WTC11 (cell line): ENCODE measurements around the gene C4BPA. TPM values are rescaled to one million over a fixed set of nuclear protein-coding genes. Genes with fewer than 3 reads are reported as not detected.

ENCODE experiments used
- ATAC-seq: fragments of 200-7000 bp; cut with Tn5 transposase; 2 replicates; pipeline ENCODE4 v1.10.0; 2021; ENCODE audit warnings: mild to moderate bottlenecking, moderate library complexity
- CTCF ChIA-PET: fragments of 300-600 bp; sonication (Branson Sonifier 250); formaldehyde crosslinking; loops from one replicate; lab custom pipeline; 2021; ENCODE audit warnings: antibody characterized with exemption; lab: Charles Lee
- POLR2A ChIA-PET: fragments of 350-600 bp; sonication (Branson Sonifier 250); formaldehyde crosslinking; loops from one replicate; lab custom pipeline; 2021; ENCODE audit warnings: antibody characterized with exemption; lab: Charles Lee
- DNase-seq: peaks from one replicate; pipeline ENCODE4 v3.0.0; 2021; ENCODE audit warnings: low spot score
- H3K27ac Mint-ChIP-seq: 2 replicates; pipeline ENCODE4 v1.8.0; 2021; ENCODE audit warnings: mixed read lengths
- H3K27me3 Mint-ChIP-seq: 2 replicates; pipeline ENCODE4 v1.8.0; 2021; ENCODE audit warnings: low read depth, mild to moderate bottlenecking, moderate library complexity, mixed read lengths
- H3K36me3 Mint-ChIP-seq: 2 replicates; pipeline ENCODE4 v1.8.0; 2021; ENCODE audit warnings: mixed read lengths
- H3K4me1 Mint-ChIP-seq: 2 replicates; pipeline ENCODE4 v1.8.0; 2022; ENCODE audit warnings: mixed read lengths
- H3K4me3 Mint-ChIP-seq: 2 replicates; pipeline ENCODE4 v1.8.0; 2021; ENCODE audit warnings: mild to moderate bottlenecking, moderate library complexity, mixed read lengths
- H3K9me3 Mint-ChIP-seq: 2 replicates; pipeline ENCODE4 v1.8.0; 2021; ENCODE audit warnings: mixed read lengths
- ATF2 ChIP-seq: sonication (generic); formaldehyde crosslinking; IDR thresholded peaks from 2 replicates; pipeline ENCODE4 v1.8.1; 2022; ENCODE audit warnings: low read depth, missing genetic modification reagents, borderline replicate concordance
- CBFB ChIP-seq: sonication (generic); formaldehyde crosslinking; IDR thresholded peaks from 2 replicates; pipeline ENCODE4 v1.8.1; 2022; ENCODE audit warnings: mild to moderate bottlenecking, low read depth, missing genetic modification reagents
- GABPB1 ChIP-seq: sonication (generic); formaldehyde crosslinking; IDR thresholded peaks from 2 replicates; pipeline ENCODE4 v1.8.1; 2023; ENCODE audit warnings: mild to moderate bottlenecking, missing genetic modification reagents
- GTF2I ChIP-seq: fragments of 250-450 bp; sonication (Bioruptor Pico); conservative IDR thresholded peaks from 2 replicates; pipeline ENCODE4 v1.4.0; 2021; ENCODE audit warnings: mild to moderate bottlenecking
- HMGA2 ChIP-seq: fragments of 250-450 bp; sonication (Bioruptor Pico); IDR thresholded peaks from 2 replicates; pipeline ENCODE4 v1.4.0; 2021; ENCODE audit warnings: mild to moderate bottlenecking, moderate library complexity
- JAZF1 ChIP-seq: fragments of 250-450 bp; sonication (Bioruptor Pico); IDR thresholded peaks from 2 replicates; pipeline ENCODE4 v1.9.0; 2021; ENCODE audit warnings: moderate library complexity, mild to moderate bottlenecking, inconsistent platforms
- MAX ChIP-seq: sonication (generic); formaldehyde crosslinking; IDR thresholded peaks from 2 replicates; pipeline ENCODE4 v1.8.0; 2022; ENCODE audit warnings: mild to moderate bottlenecking, missing genetic modification reagents
- MXD4 ChIP-seq: fragments of 250-450 bp; sonication (Bioruptor Pico); IDR thresholded peaks from 2 replicates; pipeline ENCODE4 v1.8.0; 2021; ENCODE audit warnings: mild to moderate bottlenecking, moderate library complexity, borderline replicate concordance
- NFYB ChIP-seq: sonication (generic); formaldehyde crosslinking; conservative IDR thresholded peaks from 2 replicates; pipeline ENCODE4 v1.8.0; 2022; ENCODE audit warnings: low read depth, missing genetic modification reagents
- NR2C2 ChIP-seq: sonication (generic); formaldehyde crosslinking; IDR thresholded peaks from 2 replicates; pipeline ENCODE4 v1.8.0; 2022; ENCODE audit warnings: mild to moderate bottlenecking, missing genetic modification reagents
- NR3C1 ChIP-seq: sonication (generic); formaldehyde crosslinking; conservative IDR thresholded peaks from 2 replicates; pipeline ENCODE4 v1.8.1; 2023; ENCODE audit warnings: low read depth, mild to moderate bottlenecking, missing genetic modification reagents
- RORB ChIP-seq: fragments of 250-450 bp; sonication (Bioruptor Pico); IDR thresholded peaks from 2 replicates; pipeline ENCODE4 v1.9.0; 2021; ENCODE audit warnings: mild to moderate bottlenecking
- SMAD3 ChIP-seq: sonication (generic); formaldehyde crosslinking; IDR thresholded peaks from 2 replicates; pipeline ENCODE4 v1.8.0; 2022; ENCODE audit warnings: missing genetic modification reagents, mild to moderate bottlenecking, borderline replicate concordance
- SP1 ChIP-seq: sonication (generic); formaldehyde crosslinking; conservative IDR thresholded peaks from 2 replicates; pipeline ENCODE4 v1.8.1; 2022; ENCODE audit warnings: missing genetic modification reagents
- ZBTB21 ChIP-seq: sonication (generic); formaldehyde crosslinking; IDR thresholded peaks from 2 replicates; pipeline ENCODE4 v1.8.1; 2023; ENCODE audit warnings: mild to moderate bottlenecking, missing genetic modification reagents, borderline replicate concordance
- ZNF121 ChIP-seq: sonication (generic); formaldehyde crosslinking; IDR thresholded peaks from 2 replicates; pipeline ENCODE4 v1.8.0; 2023; ENCODE audit warnings: missing genetic modification reagents
- ZNF232 ChIP-seq: sonication (generic); formaldehyde crosslinking; IDR thresholded peaks from 2 replicates; pipeline ENCODE4 v1.8.0; 2022; ENCODE audit warnings: mild to moderate bottlenecking, missing genetic modification reagents
- ZNF281 ChIP-seq: sonication (generic); formaldehyde crosslinking; IDR thresholded peaks from 2 replicates; pipeline ENCODE4 v1.8.0; 2023; ENCODE audit warnings: mild to moderate bottlenecking, missing genetic modification reagents
- ZNF423 ChIP-seq: fragments of 250-450 bp; sonication (Bioruptor Pico); IDR thresholded peaks from 2 replicates; pipeline ENCODE4 v2.1.2; 2022; ENCODE audit warnings: mild to moderate bottlenecking, moderate library complexity
- total RNA-seq: library from RNA; stranded (reverse); gene quantifications from 3 replicates; pipeline ENCODE4 v1.2.3, GENCODE V29; 2021
- TF ChIP-seq, protein P1 (sequence below): sonication (generic); formaldehyde crosslinking; IDR thresholded peaks from 2 replicates; pipeline ENCODE4 v1.8.1; 2022; ENCODE audit warnings: mild to moderate bottlenecking, missing genetic modification reagents, moderate library complexity, borderline replicate concordance
- TF ChIP-seq, protein P2 (sequence below): sonication (generic); formaldehyde crosslinking; IDR thresholded peaks from 2 replicates; pipeline ENCODE4 v1.8.1; 2023; ENCODE audit warnings: mild to moderate bottlenecking, missing genetic modification reagents
- TF ChIP-seq, protein P3 (sequence below): sonication (generic); formaldehyde crosslinking; IDR thresholded peaks from 2 replicates; pipeline ENCODE4 v1.8.0; 2022; ENCODE audit warnings: mild to moderate bottlenecking, missing genetic modification reagents

C4BPA gene
- total RNA-seq, 1 experiment from 2014 or later, result 0.39 TPM

DNA sequence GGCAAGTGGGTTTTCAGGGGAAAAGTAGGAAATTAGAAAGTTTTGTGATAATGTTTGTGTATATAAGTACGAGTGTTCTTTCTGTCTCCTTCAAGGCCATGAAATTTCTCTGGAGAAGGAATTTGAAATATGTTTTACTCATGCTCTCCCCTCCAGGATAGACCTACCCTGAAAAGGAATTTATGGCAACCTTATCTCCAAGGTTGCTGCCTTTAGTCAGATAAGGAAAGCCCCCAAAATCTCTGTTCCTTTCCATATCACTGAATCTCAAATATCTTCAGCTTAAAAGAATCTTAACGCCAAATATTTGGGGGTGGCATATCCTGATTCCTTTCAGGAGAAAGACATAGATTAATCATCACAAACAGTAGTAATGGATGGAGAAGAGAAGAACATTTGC, 15.9 kb upstream of the C4BPA start:
- no peaks in the 10 kb centered on the region for H3K9me3 Mint-ChIP-seq
- DNase-seq (no peak), ATAC-seq (no peak)
- ChIA-PET CTCF (no interaction called here), POLR2A (no interaction called here)
- H3K4me3 Mint-ChIP-seq, result no peak overlapping the region
- H3K36me3 Mint-ChIP-seq, result no peaks in the 10 kb centered on the region
- no peak overlapping the region for H3K27ac Mint-ChIP-seq
- H3K27me3 Mint-ChIP-seq, result no peaks in the 10 kb centered on the region
- H3K4me1 Mint-ChIP-seq, result peaks cover 18% of the 10 kb centered on the region
- TF ChIP-seq MAX (CRISPR knock-in tag), result no peak
- no peak for TF ChIP-seq GTF2I (CRISPR knock-in tag)
- TF ChIP-seq, protein P1, sequence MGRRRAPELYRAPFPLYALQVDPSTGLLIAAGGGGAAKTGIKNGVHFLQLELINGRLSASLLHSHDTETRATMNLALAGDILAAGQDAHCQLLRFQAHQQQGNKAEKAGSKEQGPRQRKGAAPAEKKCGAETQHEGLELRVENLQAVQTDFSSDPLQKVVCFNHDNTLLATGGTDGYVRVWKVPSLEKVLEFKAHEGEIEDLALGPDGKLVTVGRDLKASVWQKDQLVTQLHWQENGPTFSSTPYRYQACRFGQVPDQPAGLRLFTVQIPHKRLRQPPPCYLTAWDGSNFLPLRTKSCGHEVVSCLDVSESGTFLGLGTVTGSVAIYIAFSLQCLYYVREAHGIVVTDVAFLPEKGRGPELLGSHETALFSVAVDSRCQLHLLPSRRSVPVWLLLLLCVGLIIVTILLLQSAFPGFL, result no peak
- no peak for TF ChIP-seq NR2C2 (CRISPR knock-in tag)
- TF ChIP-seq JAZF1 (CRISPR knock-in tag), result no peak
- TF ChIP-seq, protein P2, sequence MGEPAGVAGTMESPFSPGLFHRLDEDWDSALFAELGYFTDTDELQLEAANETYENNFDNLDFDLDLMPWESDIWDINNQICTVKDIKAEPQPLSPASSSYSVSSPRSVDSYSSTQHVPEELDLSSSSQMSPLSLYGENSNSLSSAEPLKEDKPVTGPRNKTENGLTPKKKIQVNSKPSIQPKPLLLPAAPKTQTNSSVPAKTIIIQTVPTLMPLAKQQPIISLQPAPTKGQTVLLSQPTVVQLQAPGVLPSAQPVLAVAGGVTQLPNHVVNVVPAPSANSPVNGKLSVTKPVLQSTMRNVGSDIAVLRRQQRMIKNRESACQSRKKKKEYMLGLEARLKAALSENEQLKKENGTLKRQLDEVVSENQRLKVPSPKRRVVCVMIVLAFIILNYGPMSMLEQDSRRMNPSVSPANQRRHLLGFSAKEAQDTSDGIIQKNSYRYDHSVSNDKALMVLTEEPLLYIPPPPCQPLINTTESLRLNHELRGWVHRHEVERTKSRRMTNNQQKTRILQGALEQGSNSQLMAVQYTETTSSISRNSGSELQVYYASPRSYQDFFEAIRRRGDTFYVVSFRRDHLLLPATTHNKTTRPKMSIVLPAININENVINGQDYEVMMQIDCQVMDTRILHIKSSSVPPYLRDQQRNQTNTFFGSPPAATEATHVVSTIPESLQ (CRISPR knock-in tag), result no peak
- TF ChIP-seq NR3C1, result no peak
- no peak for TF ChIP-seq ZBTB21 (CRISPR knock-in tag)
- no peak for TF ChIP-seq SMAD3 (CRISPR knock-in tag)
- no peak for TF ChIP-seq ZNF281 (CRISPR knock-in tag)
- no peak for TF ChIP-seq HMGA2
- TF ChIP-seq, protein P3, sequence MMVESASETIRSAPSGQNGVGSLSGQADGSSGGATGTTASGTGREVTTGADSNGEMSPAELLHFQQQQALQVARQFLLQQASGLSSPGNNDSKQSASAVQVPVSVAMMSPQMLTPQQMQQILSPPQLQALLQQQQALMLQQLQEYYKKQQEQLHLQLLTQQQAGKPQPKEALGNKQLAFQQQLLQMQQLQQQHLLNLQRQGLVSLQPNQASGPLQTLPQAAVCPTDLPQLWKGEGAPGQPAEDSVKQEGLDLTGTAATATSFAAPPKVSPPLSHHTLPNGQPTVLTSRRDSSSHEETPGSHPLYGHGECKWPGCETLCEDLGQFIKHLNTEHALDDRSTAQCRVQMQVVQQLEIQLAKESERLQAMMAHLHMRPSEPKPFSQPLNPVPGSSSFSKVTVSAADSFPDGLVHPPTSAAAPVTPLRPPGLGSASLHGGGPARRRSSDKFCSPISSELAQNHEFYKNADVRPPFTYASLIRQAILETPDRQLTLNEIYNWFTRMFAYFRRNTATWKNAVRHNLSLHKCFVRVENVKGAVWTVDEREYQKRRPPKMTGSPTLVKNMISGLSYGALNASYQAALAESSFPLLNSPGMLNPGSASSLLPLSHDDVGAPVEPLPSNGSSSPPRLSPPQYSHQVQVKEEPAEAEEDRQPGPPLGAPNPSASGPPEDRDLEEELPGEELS, result no peak
- TF ChIP-seq MXD4 (CRISPR knock-in tag), result no peak
- no peak for TF ChIP-seq RORB (CRISPR knock-in tag)
- no peak for TF ChIP-seq ZNF423 (CRISPR knock-in tag)

DNA sequence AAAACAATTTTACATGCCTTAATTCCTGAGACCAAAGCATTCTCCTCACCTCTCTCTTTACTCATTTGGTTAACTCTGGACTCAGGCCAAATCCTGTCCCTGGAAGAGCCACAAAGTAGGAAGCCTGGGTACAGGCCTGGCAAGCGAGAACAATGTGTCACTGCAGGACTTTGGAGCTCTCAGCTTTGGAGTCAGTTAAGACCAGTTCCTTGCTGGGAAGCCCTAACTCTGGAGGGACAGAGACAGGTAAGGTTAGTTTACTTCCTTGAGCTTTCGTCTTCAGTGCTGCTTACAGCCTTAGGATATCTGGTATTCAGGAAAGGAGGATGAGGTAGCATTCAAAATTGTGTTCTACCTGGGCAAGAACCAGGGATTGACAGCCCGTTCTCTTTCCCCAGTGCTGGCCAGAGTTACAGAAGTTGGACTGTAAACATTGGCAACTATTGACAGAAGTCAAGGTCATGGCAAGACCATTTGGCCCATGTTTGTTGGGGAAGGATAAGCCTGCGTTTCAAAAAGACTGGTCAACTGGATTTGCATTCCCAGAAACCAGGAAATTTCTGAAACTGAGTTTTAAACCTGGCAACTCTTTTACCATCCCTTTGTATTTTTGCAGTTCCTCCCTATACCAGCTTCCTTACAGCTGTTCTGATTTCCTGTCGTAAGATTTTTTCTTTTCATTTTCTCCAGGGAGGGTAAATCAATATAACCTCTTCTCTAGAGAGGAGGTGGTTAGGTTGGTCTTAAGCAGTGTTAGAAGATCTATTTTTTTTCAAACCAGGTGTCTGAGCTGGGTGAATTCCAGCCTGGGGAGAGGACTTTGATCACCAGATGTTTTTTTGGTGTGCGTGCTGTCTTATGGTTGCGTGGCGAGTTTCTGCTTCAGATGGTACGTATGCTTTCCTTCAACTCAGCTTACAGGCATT, 15.1 kb upstream of the C4BPA start, which contains the start of gene C4BPB:
Gene C4BPB (plus strand): TSS at position 160 of the 926 bp plus-strand sequence. CDS start 672 bp downstream, at position 832.
- POLR2A ChIA-PET, result no interaction called here
- Mint-ChIP-seq H3K4me3 (no peak within 1 kb of the TSS), H3K27ac (no peak within 1 kb of the TSS), H3K36me3 (no peaks in the 10 kb centered on the region), H3K4me1 (peaks cover 18% of the 10 kb centered on the region), H3K9me3 (no peaks in the 10 kb centered on the region), H3K27me3 (no peaks in the 10 kb centered on the region)
- CTCF ChIA-PET, result interaction anchor here (1.0 kb wide), 1 partner anchor 154 kb away, joined by 3 read pairs; no protein-coding TSS in a partner anchor
- TF ChIP-seq ATF2 (CRISPR knock-in tag) (no peak), NFYB (CRISPR knock-in tag) (no peak), GABPB1 (CRISPR knock-in tag) (peak; percentile 74), CBFB (CRISPR knock-in tag) (no peak), ZNF121 (CRISPR knock-in tag) (no peak), ZNF232 (no peak), SP1 (CRISPR knock-in tag) (no peak)
- ATAC-seq (no peak), DNase-seq (no peak)
